Measurements from ENCODE around the gene ITGB3BP. TPM values are rescaled to one million over a fixed set of nuclear protein-coding genes. Genes with fewer than 3 reads are reported as not detected.
A peak's percentile ranks its signal among the peaks of the same experiment; 100 is the strongest.
"Not testable (repeated sequence)": the region's sequence is repeated elsewhere in the genome, so short reads cannot be mapped to it uniquely, and the experiment has no call there.

ITGB3BP gene, protein sequence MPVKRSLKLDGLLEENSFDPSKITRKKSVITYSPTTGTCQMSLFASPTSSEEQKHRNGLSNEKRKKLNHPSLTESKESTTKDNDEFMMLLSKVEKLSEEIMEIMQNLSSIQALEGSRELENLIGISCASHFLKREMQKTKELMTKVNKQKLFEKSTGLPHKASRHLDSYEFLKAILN
- total RNA-seq: 10 to 100 TPM; 60.2 to 60.8 TPM

DNA sequence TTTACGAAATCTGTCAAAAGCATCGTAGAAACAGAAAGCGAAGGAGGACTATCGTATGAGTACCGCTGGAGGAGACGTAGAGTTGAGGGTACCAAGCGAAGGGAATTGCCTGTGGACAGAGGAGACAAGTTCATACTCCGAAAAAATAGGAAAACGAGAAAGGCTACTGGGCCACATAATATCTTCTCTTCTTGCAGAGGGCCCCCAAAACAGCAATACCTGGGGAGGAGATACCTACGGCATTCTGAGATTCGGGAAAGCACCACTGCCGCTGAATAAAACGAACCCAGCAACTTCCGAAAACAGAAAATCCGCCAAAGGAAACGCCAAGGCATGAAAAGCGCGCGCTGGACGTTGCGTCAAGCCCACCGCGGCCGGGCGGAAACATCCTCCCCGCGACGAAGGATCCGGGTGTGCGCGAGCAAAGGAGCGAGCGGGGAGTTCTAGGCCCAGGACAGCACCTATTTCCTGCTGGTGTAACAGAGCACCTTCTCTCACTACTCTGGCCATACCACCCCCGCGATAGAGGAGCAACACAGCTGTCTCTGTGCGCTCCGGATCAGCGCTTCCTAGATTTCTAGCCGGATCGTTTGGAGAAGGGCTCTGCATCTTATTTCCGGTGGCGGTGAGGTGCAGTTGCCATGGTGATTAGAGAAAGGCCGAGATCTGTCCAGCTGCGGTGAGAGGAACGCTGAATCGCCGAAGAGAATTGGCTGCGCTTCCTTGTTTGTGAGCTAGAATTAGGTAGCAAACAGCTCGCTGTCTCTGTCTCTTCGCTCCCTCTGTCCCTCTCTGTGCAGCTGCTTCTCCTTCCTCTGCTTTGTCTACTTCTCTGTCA, at the start of gene ITGB3BP, which contains the start of gene EFCAB7:
Gene ITGB3BP, minus strand, starts transcription at position 335 of the 838 bp plus-strand sequence. Its CDS starts 92 bp downstream, at position 243.
Gene EFCAB7, plus strand, starts transcription at position 635 of the 838 bp plus-strand sequence. CDS start 2,048 bp downstream, outside the sequence.
- Mint-ChIP-seq H3K4me1 (peaks cover 26% of the 10 kb centered on the region), H3K9me3 (no peaks in the 10 kb centered on the region), H3K36me3 (no peaks in the 10 kb centered on the region), H3K27ac (peak within 1 kb of the TSS; percentile 98), H3K27me3 (no peaks in the 10 kb centered on the region), H3K4me3 (peak within 1 kb of the TSS; percentile 99)
- peak; percentile 87 for DNase-seq

DNA sequence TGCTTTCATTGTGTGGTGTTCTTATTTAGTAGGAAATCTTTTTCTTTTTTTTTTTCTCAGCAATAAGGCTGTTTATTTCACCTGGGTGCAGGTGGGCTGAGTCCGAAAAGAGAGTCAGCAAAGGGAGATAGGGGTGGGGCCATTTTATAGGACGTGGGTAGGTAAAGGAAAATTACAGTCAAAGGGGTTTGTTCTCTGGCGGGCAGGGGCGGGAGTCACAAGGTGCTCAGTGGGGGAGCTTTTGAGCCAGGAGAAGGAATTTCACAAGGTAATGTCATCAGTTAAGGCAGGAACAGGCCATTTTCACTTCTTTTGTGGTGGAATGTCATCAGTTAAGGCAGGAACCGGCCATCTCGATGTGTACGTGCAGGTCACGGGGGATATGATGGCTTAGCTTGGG, 49.7 kb upstream of the ITGB3BP start:
- not testable (repeated sequence) for H3K27me3 Mint-ChIP-seq, H3K36me3 Mint-ChIP-seq, H3K4me3 Mint-ChIP-seq, H3K9me3 Mint-ChIP-seq, H3K4me1 Mint-ChIP-seq, H3K27ac Mint-ChIP-seq, DNase-seq

DNA sequence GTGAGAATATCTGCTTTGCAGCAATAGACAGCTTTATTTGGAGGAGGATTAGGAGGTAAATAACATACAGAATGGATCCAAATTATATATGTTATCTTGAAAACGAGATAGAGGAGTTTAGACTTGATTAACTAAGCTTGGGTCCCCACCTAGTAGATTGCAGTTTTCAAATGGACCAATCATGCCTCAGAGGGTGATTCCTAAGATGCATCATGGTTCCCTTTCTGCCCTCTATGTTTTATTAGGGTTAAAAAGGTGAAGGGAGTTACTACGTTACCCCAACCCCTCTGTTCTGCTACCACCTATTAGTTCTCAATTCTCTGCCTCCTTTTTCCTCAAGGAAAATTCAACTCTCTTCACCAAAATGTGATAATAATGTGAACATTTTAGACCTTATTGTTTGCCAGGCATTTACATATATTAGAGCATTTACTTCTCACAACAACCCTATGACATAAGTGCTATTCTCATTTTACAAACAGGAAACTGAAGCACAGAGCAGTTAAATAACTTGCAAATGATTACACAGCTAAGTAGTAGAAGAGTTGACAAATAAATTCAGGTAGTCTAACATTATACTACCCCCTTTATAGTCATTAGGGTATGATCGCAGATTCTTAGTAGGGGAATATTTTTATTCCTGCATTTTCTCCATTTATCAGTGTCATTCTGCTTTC, 46.8 kb upstream of the ITGB3BP start:
- H3K4me1 Mint-ChIP-seq: no peaks in the 10 kb centered on the region

DNA sequence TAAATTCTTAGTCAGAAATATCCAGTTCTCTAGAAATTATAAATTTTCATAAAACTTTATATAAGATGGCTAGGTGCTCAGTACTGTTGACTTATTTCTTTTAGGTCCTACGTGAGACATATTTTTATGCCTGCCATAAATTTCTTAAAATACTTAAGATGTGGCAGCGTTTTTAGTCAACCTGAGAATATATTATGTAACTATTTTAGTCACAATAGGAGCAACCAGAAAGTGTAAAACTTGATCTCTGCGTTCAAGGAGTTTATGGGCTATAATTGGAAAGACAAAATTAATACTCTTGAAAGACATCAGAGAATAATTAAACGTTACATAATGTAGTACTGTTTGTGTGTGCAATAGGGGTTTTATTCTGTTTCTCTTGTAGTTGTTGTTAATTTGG, 46.0 kb upstream of the ITGB3BP start:
- Mint-ChIP-seq H3K4me3 (no peak overlapping the region), H3K36me3 (peaks cover 6% of the 10 kb centered on the region), H3K27ac (no peak overlapping the region), H3K27me3 (no peaks in the 10 kb centered on the region), H3K9me3 (no peaks in the 10 kb centered on the region), H3K4me1 (no peaks in the 10 kb centered on the region)
- no peak for DNase-seq

More for the DNA sequence above, 46.8 kb upstream of the ITGB3BP start:
- Mint-ChIP-seq H3K9me3 (no peaks in the 10 kb centered on the region), H3K36me3 (peaks cover 2% of the 10 kb centered on the region), H3K4me3 (no peak overlapping the region), H3K27ac (no peak overlapping the region), H3K27me3 (no peaks in the 10 kb centered on the region)
- DNase-seq: no peak

DNA sequence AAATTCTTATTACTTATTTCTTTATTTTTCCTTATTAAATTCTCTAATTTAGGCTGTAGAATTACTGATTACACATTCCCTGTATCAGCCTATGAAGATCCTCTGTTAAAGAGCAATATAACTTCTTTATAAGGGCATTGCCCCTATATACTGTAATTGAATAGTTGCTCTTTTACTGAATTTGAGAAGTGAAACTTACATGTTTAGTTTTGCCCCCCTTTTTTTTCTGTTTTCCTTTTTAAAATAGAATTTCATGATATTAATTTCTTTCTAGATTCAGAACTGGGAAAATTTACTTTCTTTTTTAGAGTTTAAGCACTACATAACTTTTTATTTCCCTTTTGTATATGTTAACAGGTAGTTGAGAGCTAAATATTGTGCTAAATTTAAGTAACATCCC, 40.7 kb upstream of the ITGB3BP start:
- H3K9me3 Mint-ChIP-seq: no peaks in the 10 kb centered on the region
- no peak overlapping the region for H3K4me3 Mint-ChIP-seq
- no peak overlapping the region for H3K27ac Mint-ChIP-seq
- H3K36me3 Mint-ChIP-seq: peaks cover 12% of the 10 kb centered on the region
- no peaks in the 10 kb centered on the region for H3K27me3 Mint-ChIP-seq
- H3K4me1 Mint-ChIP-seq: peaks cover 3% of the 10 kb centered on the region
- no peak for DNase-seq

DNA sequence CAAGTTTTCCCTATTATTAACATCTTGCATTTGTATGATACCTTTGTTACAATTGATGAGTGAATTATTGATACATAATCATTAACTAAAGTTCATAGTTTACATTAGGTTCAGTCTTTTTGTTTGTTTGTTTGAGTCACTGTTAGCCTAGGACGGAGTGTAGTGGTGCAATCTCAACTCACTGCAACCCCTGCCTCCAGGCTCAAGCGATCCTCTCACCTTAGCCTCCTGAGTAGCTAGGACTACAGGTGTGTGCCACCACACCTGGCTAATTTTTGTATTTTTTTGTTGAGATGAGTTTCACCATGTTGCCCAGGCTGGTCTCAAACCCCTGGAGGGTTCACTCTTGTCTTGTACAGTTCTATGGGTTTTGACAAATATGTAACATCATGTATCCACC, 36.3 kb upstream of the ITGB3BP start:
- DNase-seq: no peak
- H3K27ac Mint-ChIP-seq: no peak overlapping the region
- no peak overlapping the region for H3K4me3 Mint-ChIP-seq
- H3K27me3 Mint-ChIP-seq: no peaks in the 10 kb centered on the region
- H3K4me1 Mint-ChIP-seq: peaks cover 3% of the 10 kb centered on the region
- no peaks in the 10 kb centered on the region for H3K9me3 Mint-ChIP-seq
- peaks cover 10% of the 10 kb centered on the region for H3K36me3 Mint-ChIP-seq

DNA sequence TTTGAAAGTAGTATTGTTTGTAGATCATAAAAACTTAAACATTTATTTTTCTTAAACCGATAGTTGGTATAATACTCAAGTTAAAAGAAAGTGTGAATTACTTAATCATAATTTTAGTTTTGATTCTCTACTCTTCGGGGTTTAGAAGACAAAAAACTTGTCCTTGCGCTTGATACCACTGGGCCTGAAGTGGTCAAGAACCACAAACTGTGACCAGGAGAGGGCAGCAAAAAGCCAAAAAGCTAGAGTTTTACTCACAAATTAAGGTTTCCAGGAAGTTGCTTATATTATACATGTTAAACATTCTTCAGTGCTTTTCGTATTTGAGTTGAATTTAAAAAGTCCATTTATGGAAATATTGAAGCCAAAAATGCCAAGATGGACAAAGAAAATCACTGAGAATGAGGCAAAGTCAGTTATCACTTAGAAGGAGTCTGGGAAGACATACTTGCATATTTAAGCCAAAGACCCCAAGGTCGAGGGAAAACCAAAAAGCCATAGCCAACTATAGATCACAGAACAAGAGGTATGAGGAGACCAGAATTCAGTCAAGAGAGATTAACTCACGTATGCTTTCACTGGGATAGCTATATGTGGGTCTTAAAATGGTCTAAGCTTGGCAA, 34.5 kb upstream of the ITGB3BP start:
- Mint-ChIP-seq H3K36me3 (peaks cover 8% of the 10 kb centered on the region), H3K27ac (no peak overlapping the region), H3K9me3 (no peaks in the 10 kb centered on the region), H3K4me1 (no peaks in the 10 kb centered on the region), H3K27me3 (no peaks in the 10 kb centered on the region), H3K4me3 (no peak overlapping the region)
- DNase-seq: peak; percentile 8

DNA sequence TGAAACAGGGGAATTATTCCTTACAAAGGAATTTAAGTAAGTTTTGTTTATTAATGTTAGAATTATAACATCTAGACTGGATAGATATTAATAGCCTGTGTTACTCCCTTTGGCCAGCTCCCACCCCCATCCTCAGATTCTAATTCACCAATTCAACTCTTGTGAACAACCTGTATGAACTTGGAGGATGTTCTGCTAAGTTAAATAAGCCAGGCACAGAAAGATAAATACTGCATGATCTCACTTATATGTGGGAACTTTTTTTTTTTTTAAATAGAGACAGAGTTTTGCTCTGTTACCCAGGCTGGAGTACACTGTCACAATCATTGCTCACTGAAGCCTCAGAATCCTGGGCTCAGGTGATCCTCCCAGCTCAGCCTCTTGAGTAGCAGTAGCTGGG, 32.5 kb upstream of the ITGB3BP start:
- no peak for DNase-seq
- Mint-ChIP-seq H3K27me3 (no peaks in the 10 kb centered on the region), H3K4me3 (no peak overlapping the region), H3K36me3 (peaks cover 10% of the 10 kb centered on the region), H3K9me3 (no peaks in the 10 kb centered on the region), H3K4me1 (no peaks in the 10 kb centered on the region), H3K27ac (no peak overlapping the region)

DNA sequence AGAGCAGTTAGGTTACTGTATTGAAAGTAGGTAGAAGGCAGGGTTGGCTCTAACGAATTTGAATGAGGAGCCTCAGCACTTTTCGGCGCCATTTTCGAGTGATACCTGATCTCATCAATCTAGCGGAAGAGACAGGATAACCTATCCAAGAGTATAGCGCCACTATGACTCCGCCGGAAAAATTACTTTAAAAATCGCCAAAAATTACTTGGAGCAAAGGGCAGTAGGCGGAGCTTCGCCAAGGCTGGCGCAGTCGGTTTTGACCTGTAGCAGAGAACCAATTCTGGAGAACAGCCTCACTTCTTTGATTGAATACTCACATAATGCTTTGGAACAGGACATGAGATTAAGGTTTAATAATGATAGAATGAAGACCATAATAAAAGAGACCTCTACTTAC, 25.9 kb upstream of the ITGB3BP start:
- DNase-seq: no peak
- Mint-ChIP-seq H3K4me1 (no peaks in the 10 kb centered on the region), H3K4me3 (no peak overlapping the region), H3K27me3 (no peaks in the 10 kb centered on the region), H3K27ac (no peak overlapping the region), H3K9me3 (no peaks in the 10 kb centered on the region), H3K36me3 (peaks cover 6% of the 10 kb centered on the region)

DNA sequence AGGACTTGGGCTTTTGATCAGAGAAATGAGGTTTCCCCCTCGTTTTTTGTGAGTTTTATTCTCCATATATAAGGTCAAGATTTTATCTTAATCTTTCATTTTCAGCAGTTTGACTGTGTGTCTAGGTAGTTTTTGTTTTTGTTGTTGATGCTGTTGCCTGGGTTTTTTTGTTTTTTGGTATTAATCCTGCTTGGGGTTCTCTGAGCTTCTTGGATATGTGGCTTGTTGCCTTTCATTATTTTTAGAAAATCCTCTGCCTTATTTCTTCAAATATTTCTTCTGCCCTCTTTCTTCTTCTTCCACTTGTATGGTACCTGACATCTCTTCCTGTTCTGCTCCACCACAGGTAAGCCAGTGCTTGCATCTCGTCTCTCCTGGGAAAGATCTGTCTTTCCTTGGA, 25.3 kb upstream of the ITGB3BP start:
- Mint-ChIP-seq H3K4me3 (no peak overlapping the region), H3K36me3 (peaks cover 6% of the 10 kb centered on the region), H3K4me1 (no peaks in the 10 kb centered on the region), H3K9me3 (no peaks in the 10 kb centered on the region), H3K27ac (no peak overlapping the region), H3K27me3 (no peaks in the 10 kb centered on the region)
- DNase-seq: no peak

DNA sequence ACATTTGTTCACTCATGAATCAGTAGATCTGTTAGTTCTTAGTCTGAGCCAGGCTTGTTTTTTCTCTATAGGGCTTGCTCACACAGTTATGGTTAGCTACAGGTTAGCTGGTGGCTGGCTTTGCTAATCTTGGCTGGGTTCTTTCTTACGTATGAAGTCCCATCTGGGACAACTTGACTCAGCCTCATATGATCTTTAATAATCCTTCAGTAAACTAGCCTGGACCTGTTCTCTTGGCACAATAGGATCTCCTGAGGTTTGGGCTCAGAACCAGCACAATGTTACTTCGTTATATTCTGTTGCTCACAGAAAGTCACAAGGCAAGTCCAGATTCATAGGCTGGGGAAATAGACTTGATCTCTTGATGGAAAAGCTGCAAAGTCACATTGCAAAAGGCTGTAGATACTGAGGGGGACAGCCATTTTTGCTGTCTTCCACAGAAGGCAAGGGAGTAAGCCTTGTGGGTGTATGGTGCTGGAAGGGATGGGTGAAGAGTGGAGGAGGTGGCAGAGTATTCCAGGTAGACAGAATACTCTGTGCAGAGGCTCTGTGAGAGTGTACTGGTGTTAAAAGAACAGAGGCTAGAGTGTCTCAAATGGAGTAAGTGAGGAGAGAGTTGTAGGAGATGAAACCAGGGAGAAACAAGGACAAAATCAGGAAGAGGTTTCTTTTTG, 24.7 kb upstream of the ITGB3BP start:
- Mint-ChIP-seq H3K4me1 (no peaks in the 10 kb centered on the region), H3K4me3 (no peak overlapping the region), H3K9me3 (no peaks in the 10 kb centered on the region), H3K27me3 (no peaks in the 10 kb centered on the region), H3K27ac (no peak overlapping the region), H3K36me3 (peaks cover 6% of the 10 kb centered on the region)
- no peak for DNase-seq

DNA sequence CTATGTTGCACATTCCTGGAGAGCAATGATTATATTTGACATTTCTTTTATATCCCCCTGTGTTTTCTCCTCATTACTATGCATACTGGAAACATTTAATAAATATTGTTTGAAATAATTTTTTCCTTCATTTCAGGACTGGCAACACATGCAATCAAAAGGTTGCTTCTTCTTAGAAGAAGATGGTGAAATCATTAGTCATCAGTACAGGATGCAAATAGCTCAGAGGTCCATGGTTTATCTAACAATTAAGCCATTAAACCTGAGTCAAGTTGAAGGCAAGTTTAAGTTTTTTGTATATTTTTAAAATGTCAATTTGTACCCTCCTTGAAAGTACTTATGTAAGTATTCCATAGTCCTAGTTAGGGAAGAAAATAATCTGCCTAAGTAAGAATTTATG, 22.8 kb upstream of the ITGB3BP start:
- H3K9me3 Mint-ChIP-seq: no peaks in the 10 kb centered on the region
- DNase-seq: no peak
- no peak overlapping the region for H3K27ac Mint-ChIP-seq
- peaks cover 6% of the 10 kb centered on the region for H3K36me3 Mint-ChIP-seq
- H3K4me3 Mint-ChIP-seq: no peak overlapping the region
- no peaks in the 10 kb centered on the region for H3K27me3 Mint-ChIP-seq
- H3K4me1 Mint-ChIP-seq: no peaks in the 10 kb centered on the region

DNA sequence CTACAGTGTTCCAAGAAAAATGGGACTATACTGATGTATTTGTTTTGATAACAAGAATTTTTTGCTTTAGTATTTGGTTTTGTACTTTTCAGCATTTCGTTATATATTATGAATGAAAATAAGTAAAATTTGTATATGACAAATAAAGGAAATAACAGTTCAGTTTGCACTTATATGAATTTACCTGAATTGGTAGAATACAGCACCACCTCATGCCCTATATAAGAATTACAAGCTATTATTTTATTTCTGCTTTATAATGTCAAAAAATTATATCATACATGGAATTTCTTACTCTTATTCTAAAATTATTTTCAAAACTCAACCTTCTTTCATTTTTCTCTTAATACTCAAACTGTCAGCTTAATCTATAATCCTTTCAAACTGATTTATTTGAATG, 14.9 kb upstream of the ITGB3BP start:
- H3K27me3 Mint-ChIP-seq: no peaks in the 10 kb centered on the region
- no peaks in the 10 kb centered on the region for H3K36me3 Mint-ChIP-seq
- no peaks in the 10 kb centered on the region for H3K9me3 Mint-ChIP-seq
- no peak overlapping the region for H3K27ac Mint-ChIP-seq
- H3K4me3 Mint-ChIP-seq: no peak overlapping the region
- no peak for DNase-seq
- H3K4me1 Mint-ChIP-seq: no peaks in the 10 kb centered on the region

DNA sequence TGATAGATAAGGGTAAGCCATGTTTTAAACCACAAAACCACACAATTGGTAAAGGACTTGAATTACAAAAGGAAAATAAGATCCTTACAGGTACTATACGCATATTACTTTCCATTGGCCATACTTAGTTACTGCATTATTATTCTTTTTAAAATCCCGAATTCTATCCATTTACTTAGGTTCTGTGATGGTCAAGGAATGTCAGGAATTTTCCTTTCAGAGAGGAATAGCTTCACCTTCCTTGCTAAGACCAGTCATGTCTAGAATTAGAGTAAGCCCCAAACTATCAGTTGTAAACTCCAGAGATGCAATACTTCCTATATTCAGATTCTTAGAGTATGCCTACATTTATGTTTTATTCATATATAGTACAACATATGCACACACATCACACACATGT, 14.0 kb upstream of the ITGB3BP start:
- H3K4me1 Mint-ChIP-seq: no peaks in the 10 kb centered on the region

DNA sequence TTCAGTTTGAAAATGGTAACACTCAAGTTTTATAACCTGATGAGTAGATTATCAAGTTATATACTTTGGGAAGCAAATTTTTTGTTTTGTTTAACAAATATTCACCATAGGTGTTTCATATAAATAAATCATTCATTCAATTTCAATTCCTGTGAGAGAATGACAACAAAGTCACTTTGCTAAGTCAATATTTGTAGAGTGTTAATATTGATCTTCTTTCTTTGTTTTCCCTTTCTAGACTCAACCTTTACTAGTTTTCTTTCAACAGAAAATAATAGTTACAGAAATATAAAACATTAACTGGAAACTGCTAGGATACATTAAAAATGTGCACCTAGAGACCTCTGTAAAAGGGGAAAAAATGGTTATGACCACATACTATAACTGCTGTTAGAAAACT, 11.4 kb upstream of the ITGB3BP start:
- Mint-ChIP-seq H3K27ac (no peak overlapping the region), H3K36me3 (no peaks in the 10 kb centered on the region), H3K27me3 (no peaks in the 10 kb centered on the region), H3K9me3 (no peaks in the 10 kb centered on the region), H3K4me1 (no peaks in the 10 kb centered on the region), H3K4me3 (no peak overlapping the region)
- DNase-seq: no peak

More for the DNA sequence above, 14.0 kb upstream of the ITGB3BP start:
- Mint-ChIP-seq H3K4me3 (no peak overlapping the region), H3K9me3 (no peaks in the 10 kb centered on the region), H3K27ac (no peak overlapping the region), H3K36me3 (no peaks in the 10 kb centered on the region), H3K27me3 (no peaks in the 10 kb centered on the region)
- no peak for DNase-seq
